RKO (cell line): ENCODE measurements around the gene NAB2.
"Not testable (repeated sequence)": the region's sequence is repeated elsewhere in the genome, so short reads cannot be mapped to it uniquely, and the experiment has no call there.

Experiments used
- DNase-seq: peaks from one replicate; pipeline ENCODE4 v3.0.0-alpha.2; 2016; ENCODE audit warnings: low spot score

NAB2 gene

GRCh38 chr12:57088354-57089270, at the start of gene NAB2:
TSS of gene NAB2 (plus strand) at chr12:57089114. CDS start at chr12:57089272, 158 bp downstream.
- peak; percentile 94 for DNase-seq

- DNase-seq = no peak
Observed at GRCh38 chr12:57040211-57040610, 48.7 kb upstream of the NAB2 start.

GRCh38 chr12:57040750-57041149, 48.2 kb upstream of the NAB2 start:
- DNase-seq = no peak

GRCh38 chr12:57042695-57043094, 46.2 kb upstream of the NAB2 start:
- no peak for DNase-seq

GRCh38 chr12:57044468-57044867, 44.4 kb upstream of the NAB2 start:
- DNase-seq = no peak

GRCh38 chr12:57044889-57045288, 44.0 kb upstream of the NAB2 start:
- DNase-seq = no peak

GRCh38 chr12:57046086-57046791, 42.7 kb upstream of the NAB2 start:
- no peak for DNase-seq

GRCh38 chr12:57046947-57047890, 41.7 kb upstream of the NAB2 start:
- DNase-seq = no peak

GRCh38 chr12:57047981-57048380, 40.9 kb upstream of the NAB2 start:
- DNase-seq = no peak

GRCh38 chr12:57048423-57049118, 40.3 kb upstream of the NAB2 start:
- DNase-seq = no peak

GRCh38 chr12:57049119-57049446, 39.8 kb upstream of the NAB2 start:
- DNase-seq = no peak

GRCh38 chr12:57049890-57050289, 39.0 kb upstream of the NAB2 start, which contains the start of gene MYO1A:
TSS of gene MYO1A (minus strand) at chr12:57050129. CDS start at chr12:57048323, 1,806 bp downstream.
- DNase-seq = peak; percentile 13

GRCh38 chr12:57051011-57051410, 37.9 kb upstream of the NAB2 start:
- DNase-seq = no peak

- not testable (repeated sequence) for DNase-seq
Observed at GRCh38 chr12:57053146-57053545, 35.8 kb upstream of the NAB2 start.

GRCh38 chr12:57053901-57054300, 35.0 kb upstream of the NAB2 start:
- DNase-seq = not testable (repeated sequence)

GRCh38 chr12:57055824-57056223, 33.1 kb upstream of the NAB2 start:
- DNase-seq = no peak

GRCh38 chr12:57057067-57057751, 31.7 kb upstream of the NAB2 start:
- no peak for DNase-seq

GRCh38 chr12:57058454-57058853, 30.5 kb upstream of the NAB2 start:
- no peak for DNase-seq

- DNase-seq = no peak
Observed at GRCh38 chr12:57063991-57064685, 24.8 kb upstream of the NAB2 start.

- no peak for DNase-seq
Observed at GRCh38 chr12:57066245-57066644, 22.7 kb upstream of the NAB2 start.
